Smooth muscle cell (in vitro differentiated cells): ENCODE results near the gene AGPAT2. TPM values are rescaled to one million over a fixed set of nuclear protein-coding genes. Genes with fewer than 3 reads are reported as not detected.

Source experiments
- DNase-seq: peaks from one replicate; lab custom pipeline; 2025; ENCODE audit not compliant: unreplicated experiment; lab: John Stamatoyannopoulos, UW
- H2AFZ ChIP-seq: fragments of 200-600 bp; sonication (generic); 2 replicates; pipeline ENCODE4 v1.6.0; 2016; ENCODE audit warnings: antibody characterized with exemption, low read depth, mild to moderate bottlenecking
- H3F3A ChIP-seq: fragments of 200-600 bp; sonication (generic); 2 replicates; pipeline ENCODE4 v1.6.0; 2017; ENCODE audit warnings: antibody characterized with exemption, low read depth
- H3K27ac ChIP-seq: fragments of 200-600 bp; sonication (generic); 2 replicates; pipeline ENCODE4 v1.5.1; 2016; ENCODE audit warnings: low read depth, mild to moderate bottlenecking
- H3K27me3 ChIP-seq: fragments of 200-600 bp; sonication (generic); 2 replicates; pipeline ENCODE4 v1.6.1; 2016; ENCODE audit warnings: low read depth, mild to moderate bottlenecking
- H3K36me3 ChIP-seq: fragments of 200-600 bp; sonication (generic); 2 replicates; pipeline ENCODE4 v1.5.1; 2016; ENCODE audit warnings: low read depth
- H3K4me1 ChIP-seq: fragments of 200-600 bp; sonication (generic); 2 replicates; pipeline ENCODE4 v1.5.1; 2016; ENCODE audit warnings: low read depth
- H3K4me2 ChIP-seq: fragments of 200-600 bp; sonication (generic); 2 replicates; pipeline ENCODE4 v1.6.0; 2016; ENCODE audit warnings: mild to moderate bottlenecking
- H3K4me3 ChIP-seq: fragments of 200-600 bp; sonication (generic); 2 replicates; pipeline ENCODE4 v1.5.1; 2016; ENCODE audit warnings: mild to moderate bottlenecking
- H3K79me2 ChIP-seq: fragments of 200-600 bp; sonication (generic); 2 replicates; pipeline ENCODE4 v1.6.0; 2016; ENCODE audit warnings: low read depth, mild to moderate bottlenecking
- H3K9ac ChIP-seq: fragments of 200-600 bp; sonication (generic); 2 replicates; pipeline ENCODE4 v1.6.0; 2016; ENCODE audit warnings: low read depth
- H3K9me3 ChIP-seq: fragments of 200-600 bp; sonication (generic); replicated peaks from 2 replicates; pipeline ENCODE4 v1.5.1; 2016; ENCODE audit warnings: low read depth
- H4K20me1 ChIP-seq: fragments of 200-600 bp; sonication (generic); 2 replicates; pipeline ENCODE4 v1.6.0; 2016; ENCODE audit warnings: low read depth
- WGBS: methylation state at CpG from one replicate; pipeline ENCODE4 v1.1.7; 2016; ENCODE audit warnings: low lambda C conversion rate; 5-methylcytosine and 5-hydroxymethylcytosine counted together
- polyA plus RNA-seq: library from polyadenylated mRNA; unstranded; fragments of >200 nt; fragmentation: Nextera tagmentation; extraction: Ambion mirVana; gene quantifications from 2 replicates; pipeline ENCODE4 v1.2.1, GENCODE V29; 2016
- total RNA-seq: library from RNA; depleted of rRNA; stranded (reverse); fragments of >200 nt; gene quantifications from 2 replicates; pipeline ENCODE4 v1.2.3, GENCODE V29; 2014
- TF ChIP-seq, protein P1 (sequence below): fragments of 200-600 bp; sonication (generic); IDR thresholded peaks from 2 replicates; pipeline ENCODE4 v1.5.1; 2017; ENCODE audit warnings: borderline replicate concordance, mild to moderate bottlenecking, antibody characterized with exemption; ENCODE audit not compliant: insufficient read depth, poor library complexity, severe bottlenecking

Gene AGPAT2
- total and polyA plus RNA-seq, 2 experiments from 2014 or later: 42.9 to 105 TPM

DNA sequence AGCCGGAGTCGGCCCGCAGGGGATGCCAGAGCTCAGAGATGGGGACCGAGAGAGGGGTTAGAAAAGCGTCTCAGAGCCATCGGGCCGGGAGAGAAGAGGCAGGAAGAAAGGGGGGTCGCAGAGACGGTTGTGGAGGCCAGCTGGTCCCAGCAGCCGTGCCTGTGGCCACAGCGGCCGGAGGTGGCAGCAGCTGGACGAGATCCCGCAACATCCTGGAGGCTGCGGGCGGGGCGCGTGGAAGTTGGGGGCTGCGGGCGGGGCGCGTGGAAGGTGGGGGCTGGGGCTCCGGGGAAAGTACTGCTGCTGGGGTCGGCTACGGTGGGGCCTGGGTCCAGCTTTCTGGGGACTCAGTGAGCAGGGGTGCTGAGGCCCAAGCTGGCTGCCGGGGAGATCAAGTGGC lies 59.0 kb downstream of the AGPAT2 start:
- DNase-seq: no peak
- WGBS: 93% methylated on average over 19 of the region's 26 CpGs

GRCh38 chr9:136627703-136628102 lies 59.6 kb downstream of the AGPAT2 start:
- H2AFZ ChIP-seq: no peak overlapping the region
- H3K9ac ChIP-seq: no peak overlapping the region
- TF ChIP-seq, protein P1, sequence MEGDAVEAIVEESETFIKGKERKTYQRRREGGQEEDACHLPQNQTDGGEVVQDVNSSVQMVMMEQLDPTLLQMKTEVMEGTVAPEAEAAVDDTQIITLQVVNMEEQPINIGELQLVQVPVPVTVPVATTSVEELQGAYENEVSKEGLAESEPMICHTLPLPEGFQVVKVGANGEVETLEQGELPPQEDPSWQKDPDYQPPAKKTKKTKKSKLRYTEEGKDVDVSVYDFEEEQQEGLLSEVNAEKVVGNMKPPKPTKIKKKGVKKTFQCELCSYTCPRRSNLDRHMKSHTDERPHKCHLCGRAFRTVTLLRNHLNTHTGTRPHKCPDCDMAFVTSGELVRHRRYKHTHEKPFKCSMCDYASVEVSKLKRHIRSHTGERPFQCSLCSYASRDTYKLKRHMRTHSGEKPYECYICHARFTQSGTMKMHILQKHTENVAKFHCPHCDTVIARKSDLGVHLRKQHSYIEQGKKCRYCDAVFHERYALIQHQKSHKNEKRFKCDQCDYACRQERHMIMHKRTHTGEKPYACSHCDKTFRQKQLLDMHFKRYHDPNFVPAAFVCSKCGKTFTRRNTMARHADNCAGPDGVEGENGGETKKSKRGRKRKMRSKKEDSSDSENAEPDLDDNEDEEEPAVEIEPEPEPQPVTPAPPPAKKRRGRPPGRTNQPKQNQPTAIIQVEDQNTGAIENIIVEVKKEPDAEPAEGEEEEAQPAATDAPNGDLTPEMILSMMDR: no peak
- no peak for DNase-seq
- no peaks in the 10 kb centered on the region for H3K9me3 ChIP-seq
- H3K4me2 ChIP-seq: no peak overlapping the region
- H3F3A ChIP-seq: no peaks in the 10 kb centered on the region
- no peak overlapping the region for H3K4me3 ChIP-seq
- no peaks in the 10 kb centered on the region for H4K20me1 ChIP-seq
- no peaks in the 10 kb centered on the region for H3K79me2 ChIP-seq
- no peaks in the 10 kb centered on the region for H3K4me1 ChIP-seq
- no peaks in the 10 kb centered on the region for H3K27me3 ChIP-seq
- H3K36me3 ChIP-seq: no peaks in the 10 kb centered on the region
- no peak overlapping the region for H3K27ac ChIP-seq
- WGBS: 94% methylated on average over 17 of the region's 17 CpGs

More for the DNA sequence above, 59.0 kb downstream of the AGPAT2 start:
- Histone ChIP-seq H3K27ac (no peak overlapping the region), H3K4me3 (no peak overlapping the region), H3K9me3 (no peaks in the 10 kb centered on the region), H3K4me1 (no peaks in the 10 kb centered on the region), H3K4me2 (no peak overlapping the region), H2AFZ (no peak overlapping the region), H4K20me1 (no peaks in the 10 kb centered on the region), H3K79me2 (no peaks in the 10 kb centered on the region), H3K36me3 (no peaks in the 10 kb centered on the region), H3K27me3 (no peaks in the 10 kb centered on the region), H3F3A (no peaks in the 10 kb centered on the region), H3K9ac (no peak overlapping the region)
- TF ChIP-seq, protein P1: no peak

GRCh38 chr9:136626740-136627642 lies 60.3 kb downstream of the AGPAT2 start:
- Histone ChIP-seq H3K36me3 (no peaks in the 10 kb centered on the region), H3K4me3 (no peak overlapping the region), H3K79me2 (no peaks in the 10 kb centered on the region), H3F3A (no peaks in the 10 kb centered on the region), H3K4me2 (no peak overlapping the region), H3K9me3 (no peaks in the 10 kb centered on the region), H3K4me1 (no peaks in the 10 kb centered on the region), H2AFZ (no peak overlapping the region), H3K27ac (no peak overlapping the region), H3K27me3 (no peaks in the 10 kb centered on the region), H3K9ac (no peak overlapping the region), H4K20me1 (no peaks in the 10 kb centered on the region)
- no peak for DNase-seq
- TF ChIP-seq, protein P1: no peak
- WGBS: 77% methylated on average over 23 of the region's 25 CpGs
